Kidney glomerular epithelial cell (primary cell): ENCODE measurements around the gene FMO2.
A peak's percentile ranks its signal among the peaks of the same experiment; 100 is the strongest.
"Not testable (repeated sequence)": the region's sequence is repeated elsewhere in the genome, so short reads cannot be mapped to it uniquely, and the experiment has no call there.

Experiments used
- DNase-seq: peaks from one replicate; lab custom pipeline; 2025; lab: John Stamatoyannopoulos, UW

The FMO2 gene

DNA sequence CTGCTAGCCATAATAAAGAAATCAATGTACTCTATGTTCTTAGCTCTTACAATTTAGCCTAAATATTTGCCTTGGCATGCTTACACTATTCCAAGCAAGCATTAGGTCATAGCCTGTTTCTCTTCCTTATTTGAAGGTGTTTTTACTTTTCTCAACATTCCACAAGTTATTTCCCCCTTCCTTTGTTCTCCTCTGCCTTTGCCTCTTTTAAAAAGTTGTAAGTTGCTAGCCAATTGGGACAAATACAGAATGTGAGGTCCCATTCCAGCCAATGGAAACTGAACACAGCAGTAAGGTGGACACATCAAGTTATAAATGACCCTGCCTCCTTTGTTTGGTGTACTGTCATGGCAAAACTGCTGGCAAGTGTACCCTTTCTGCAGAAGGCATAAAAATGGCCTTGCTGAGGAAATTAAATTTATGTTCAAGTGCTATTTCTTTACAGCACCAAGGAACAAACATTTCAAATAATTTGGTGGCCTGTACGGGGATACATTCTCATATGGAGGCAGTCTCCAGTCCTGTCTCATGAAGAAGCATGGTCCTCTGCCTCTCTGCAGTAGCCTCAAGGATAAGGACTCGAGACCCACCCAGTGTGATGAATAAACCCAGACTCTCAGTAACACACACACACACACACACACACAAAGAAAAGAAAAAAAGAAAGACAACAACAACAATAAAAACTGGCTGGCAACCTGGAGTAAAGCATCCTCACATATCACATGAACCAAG is 34.4 kb downstream of the FMO2 start:
- DNase-seq, result peak; percentile 20

DNA sequence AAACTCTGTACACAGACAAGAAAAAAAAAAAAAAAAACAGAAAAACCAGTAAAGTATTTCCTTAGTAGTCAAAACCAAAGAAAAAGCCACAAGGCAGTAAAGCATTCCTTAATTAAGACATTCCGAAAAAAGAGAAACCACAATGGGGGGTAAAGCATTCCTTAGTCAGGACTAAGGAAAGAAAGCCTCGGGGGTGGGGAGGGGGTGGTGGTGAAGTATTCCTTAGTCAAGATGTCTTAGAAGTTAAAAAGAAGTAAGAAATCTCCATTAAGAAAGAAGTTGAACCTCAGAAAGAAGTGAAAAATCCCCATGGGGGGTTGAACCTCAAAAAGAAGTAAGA is 35.0 kb downstream of the FMO2 start:
- DNase-seq, result peak; percentile 74

GRCh38 chr1:171220581-171221054 is 35.5 kb downstream of the FMO2 start:
- DNase-seq, result no peak

GRCh38 chr1:171221665-171222591 is 36.8 kb downstream of the FMO2 start:
- DNase-seq, result no peak

GRCh38 chr1:171222936-171223335 is 37.8 kb downstream of the FMO2 start:
- DNase-seq, result no peak

- not testable (repeated sequence) for DNase-seq
Measured at GRCh38 chr1:171224257-171224656, 39.2 kb downstream of the FMO2 start.

DNA sequence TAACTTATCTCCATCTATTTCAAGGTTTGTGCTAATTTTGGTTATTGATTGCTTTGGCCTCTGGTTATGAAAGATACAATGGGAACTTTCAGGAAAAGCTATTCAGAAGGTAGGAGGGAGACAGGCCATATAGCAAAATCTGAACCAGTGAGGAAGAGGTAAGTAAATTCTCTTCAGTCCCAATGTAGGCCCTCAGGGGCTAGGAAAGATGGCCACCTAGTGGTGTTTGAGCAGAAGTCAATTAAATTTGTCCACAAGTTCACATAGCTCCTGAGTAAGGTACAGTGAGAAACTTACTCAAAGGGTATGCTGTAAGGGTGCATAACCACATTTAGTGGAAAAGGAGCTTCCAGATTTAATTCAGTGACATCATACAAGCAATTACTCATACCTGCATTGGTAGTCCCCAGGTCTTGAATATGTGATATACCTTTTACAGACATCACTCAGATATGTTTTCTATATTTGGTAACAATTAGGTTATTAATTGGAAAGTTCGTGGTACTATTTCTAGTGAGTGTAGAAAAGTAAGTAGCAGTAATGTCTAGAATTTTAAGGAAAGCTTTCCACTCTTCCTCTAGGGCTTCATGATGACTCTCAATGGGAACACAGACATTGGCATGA is 41.8 kb downstream of the FMO2 start:
- peak; percentile 49 for DNase-seq

DNA sequence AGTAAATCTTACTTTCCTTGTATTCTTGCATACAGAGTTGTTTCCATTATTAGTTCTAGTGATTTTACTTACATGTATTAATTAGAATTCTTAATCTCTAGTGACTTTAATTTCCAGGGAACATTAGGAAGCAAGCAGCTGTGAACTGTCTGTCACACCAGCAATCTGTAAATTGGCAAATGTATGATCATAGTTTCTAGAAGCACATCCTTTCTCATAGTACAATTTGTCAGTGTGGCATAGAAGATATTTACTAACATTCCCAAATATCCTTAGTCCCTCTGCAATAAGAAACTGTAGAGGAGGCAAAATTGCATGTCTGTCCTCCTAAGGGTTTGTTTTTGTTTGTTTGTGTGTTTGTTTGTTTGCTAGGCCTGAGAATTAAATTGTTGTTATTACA is 46.2 kb downstream of the FMO2 start:
- DNase-seq, result no peak

GRCh38 chr1:171233183-171233582 is 48.1 kb downstream of the FMO2 start:
- no peak for DNase-seq

- not testable (repeated sequence) for DNase-seq
Measured at GRCh38 chr1:171236231-171236630, 51.1 kb downstream of the FMO2 start.

DNA sequence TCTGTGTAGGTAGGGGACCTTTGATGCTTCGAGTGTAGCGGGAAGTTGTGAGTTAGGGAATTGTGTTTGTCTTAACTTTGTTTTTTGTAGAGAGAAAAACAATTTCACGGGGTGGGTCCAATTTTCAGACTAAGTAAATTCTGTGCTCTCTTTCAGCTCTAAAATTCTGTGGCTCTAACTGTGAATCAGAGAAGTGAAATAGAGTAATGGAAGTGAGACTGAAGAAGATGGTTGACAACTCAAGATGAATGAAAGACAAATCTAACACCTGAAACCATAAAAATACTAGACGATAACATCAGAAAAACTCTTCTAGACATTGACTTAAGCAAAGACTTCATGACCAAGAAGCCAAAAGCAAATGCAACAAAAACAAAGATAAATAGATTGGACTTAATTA is 58.8 kb downstream of the FMO2 start:
- DNase-seq, result no peak

DNA sequence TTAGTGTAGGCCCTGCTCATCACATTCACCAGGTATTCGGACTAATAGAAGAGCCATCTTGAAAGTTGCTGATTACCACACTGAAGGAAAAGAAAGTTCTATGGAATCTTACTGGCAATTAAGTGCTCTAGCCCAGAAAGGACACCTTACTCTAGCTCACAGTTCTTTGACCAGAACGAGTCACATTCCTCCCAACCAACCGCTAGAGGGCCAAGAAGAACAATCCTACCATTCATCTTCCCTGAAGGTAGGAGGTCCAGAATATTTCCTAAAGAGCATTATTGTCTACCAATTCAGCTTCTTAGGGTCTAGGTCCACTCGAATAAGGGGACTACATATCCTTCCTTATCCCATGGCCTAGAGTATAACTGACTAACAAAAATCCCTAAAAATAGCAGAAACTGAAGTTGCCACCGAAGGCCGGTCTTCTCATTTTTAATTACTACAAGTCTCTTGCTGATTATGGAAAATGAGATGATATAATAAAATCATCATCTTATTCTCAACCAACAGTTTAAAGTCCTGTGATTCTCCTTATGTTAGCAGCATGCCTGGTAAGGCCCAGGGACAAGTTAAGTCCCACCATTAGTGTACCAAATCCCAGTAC is 60.5 kb downstream of the FMO2 start:
- DNase-seq, result peak; percentile 34

GRCh38 chr1:171247501-171247900 is 62.4 kb downstream of the FMO2 start:
- DNase-seq, result no peak

GRCh38 chr1:171248302-171248701 is 63.2 kb downstream of the FMO2 start, which contains the start of gene FMO1:
Gene FMO1 (plus strand): TSS chr1:171248494. CDS start chr1:171258088, 9,594 bp downstream.
- DNase-seq, result no peak

GRCh38 chr1:171248841-171249240 is 63.7 kb downstream of the FMO2 start:
- no peak for DNase-seq

GRCh38 chr1:171250263-171250662 is 65.2 kb downstream of the FMO2 start:
- DNase-seq, result no peak

GRCh38 chr1:171251042-171251951 is 66.2 kb downstream of the FMO2 start:
- DNase-seq, result peak; percentile 18

- DNase-seq, result no peak
Measured at GRCh38 chr1:171251952-171252300, 66.8 kb downstream of the FMO2 start.

DNA sequence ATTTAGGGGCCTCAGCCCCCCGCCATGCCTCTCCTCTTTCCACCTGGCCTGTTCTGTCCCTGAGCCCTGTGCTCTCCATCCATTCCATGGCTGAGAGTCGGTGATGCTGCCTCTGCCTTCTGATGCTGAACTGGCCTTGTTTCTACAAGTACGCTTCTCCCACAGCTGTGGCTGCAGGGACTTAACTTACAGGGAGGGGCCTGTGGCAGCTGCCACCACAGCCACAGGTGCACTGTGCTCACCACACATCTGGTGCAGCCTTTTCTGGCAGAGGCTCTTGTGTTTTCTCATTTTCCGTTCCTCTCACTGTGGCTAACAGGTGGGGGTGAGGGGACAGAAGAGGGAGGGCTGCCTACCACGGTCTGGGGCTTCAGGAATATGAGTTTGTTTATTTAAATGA is 67.4 kb downstream of the FMO2 start:
- DNase-seq, result no peak

DNA sequence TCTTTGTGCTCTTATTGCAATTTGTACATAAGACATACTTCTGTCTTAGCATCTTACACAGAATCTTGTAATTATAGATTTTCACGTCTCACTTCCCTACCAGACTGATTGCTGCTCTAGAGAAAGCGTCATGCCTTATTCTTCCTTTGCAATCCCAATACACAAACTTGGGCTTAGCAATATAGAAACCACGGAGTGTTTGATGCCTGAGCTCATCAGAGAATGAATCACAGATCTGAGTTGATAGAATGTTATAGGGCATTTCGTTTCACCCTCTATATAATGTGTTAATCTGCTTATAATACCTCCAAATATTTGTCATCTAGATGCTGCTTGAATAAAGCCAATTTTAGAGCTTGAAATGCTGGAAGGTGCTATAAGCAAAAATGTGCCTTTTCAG is 69.8 kb downstream of the FMO2 start:
- DNase-seq, result no peak

DNA sequence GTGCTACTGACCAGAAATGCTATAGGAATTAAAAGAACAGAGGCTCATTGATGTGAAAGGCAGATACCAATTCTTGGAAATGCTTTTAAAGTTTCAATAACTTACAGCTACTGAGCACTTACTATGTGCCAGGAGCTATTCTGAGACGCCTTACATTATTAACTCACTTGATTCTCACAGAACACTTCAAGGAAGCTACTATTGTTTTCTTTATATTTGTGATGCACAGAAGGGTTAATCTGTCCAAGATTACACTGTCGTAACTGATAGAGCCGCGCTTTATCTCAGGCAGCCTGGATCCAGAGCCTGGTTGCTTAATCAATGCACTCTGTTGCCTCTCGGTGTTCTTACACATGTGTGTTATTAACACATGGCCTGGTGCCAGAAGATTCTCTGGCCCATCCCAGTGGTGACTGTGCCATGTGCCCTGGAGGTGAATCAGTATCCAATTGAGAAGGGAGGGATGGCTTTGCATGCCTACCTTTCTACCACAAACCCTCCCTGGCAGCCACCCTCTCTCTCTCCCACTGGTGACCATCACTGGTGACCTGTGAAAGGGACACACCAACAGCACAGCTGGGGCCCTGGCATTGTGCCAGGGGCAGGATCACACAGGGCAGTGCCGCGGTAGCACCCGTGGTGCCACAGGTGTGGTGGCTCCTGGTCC is 72.0 kb downstream of the FMO2 start:
- DNase-seq, result no peak
